Stimulated activated CD8-positive, alpha-beta memory T cell treated with anti-CD3 and anti-CD28 coated beads, Interleukin-4, amount 100 ng/mL, for 4 hours (primary cell): Measurements from ENCODE around the gene MEIKIN.

Experiments
- DNase-seq, 2 donors: peaks; one replicate each; pipeline ENCODE4 v3.0.0-alpha.2; 2020; ENCODE audit warnings: low read depth in 2 of 2, low spot score in 1 of 2

The MEIKIN gene

GRCh38 chr5:131974016-131974415 is 28.6 kb upstream of the MEIKIN start:
- DNase-seq, result no peak

DNA sequence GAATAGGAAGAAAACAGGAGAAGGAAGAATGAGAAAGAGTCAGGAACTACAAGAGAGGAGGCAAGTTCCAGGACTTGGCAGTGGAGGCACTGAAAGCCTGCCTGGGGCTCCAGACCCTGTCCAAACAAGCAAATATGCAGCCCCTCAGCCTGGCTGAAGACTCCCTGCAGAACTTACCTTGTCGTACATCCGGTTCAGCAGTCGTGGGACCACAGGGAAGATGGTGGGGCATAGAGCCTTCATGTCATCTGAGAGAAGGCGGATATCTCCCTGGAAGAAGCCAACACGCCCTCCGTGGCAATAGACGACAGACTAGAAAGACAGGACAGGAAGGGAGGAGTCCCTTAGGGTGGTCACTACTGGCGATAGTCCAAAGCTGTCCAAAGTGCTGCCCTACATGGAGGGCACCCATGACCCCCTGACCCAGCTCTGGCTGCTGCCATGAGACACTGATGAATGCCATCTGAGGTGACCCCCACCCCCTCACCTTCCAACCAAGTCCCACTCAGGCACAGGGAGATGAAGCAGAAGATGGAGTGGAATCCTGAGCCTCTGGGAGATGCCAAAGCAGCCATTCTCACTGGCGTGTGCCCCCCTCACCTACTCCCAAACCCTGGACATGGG is 27.7 kb upstream of the MEIKIN start:
- DNase-seq, result no peak

DNA sequence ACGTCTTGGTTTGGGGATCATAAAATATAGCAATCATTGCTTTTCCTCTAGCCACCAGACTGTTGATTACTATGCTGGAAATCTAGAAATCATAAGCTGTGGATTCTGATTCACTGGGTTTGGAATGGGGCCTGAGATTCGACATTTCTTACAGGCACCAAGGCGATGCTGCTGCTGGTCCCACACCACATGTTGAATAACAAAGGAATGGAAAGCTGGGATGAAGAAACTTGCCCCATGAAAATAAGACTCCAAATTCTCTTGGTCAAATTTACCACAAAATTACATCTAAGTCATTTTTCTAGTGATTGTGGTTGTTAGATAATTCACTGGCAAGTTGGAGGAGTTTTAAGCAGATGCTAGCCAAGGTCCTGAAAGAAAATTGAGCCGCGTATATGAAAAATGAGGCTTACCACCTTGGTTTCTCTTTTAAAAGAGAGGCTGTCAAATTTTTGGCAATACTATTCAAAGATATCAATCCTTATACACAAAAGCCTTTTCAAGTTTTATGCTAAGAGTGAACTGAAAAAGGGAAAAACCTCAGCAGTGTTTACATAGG is 23.0 kb upstream of the MEIKIN start:
- DNase-seq, result no peak

DNA sequence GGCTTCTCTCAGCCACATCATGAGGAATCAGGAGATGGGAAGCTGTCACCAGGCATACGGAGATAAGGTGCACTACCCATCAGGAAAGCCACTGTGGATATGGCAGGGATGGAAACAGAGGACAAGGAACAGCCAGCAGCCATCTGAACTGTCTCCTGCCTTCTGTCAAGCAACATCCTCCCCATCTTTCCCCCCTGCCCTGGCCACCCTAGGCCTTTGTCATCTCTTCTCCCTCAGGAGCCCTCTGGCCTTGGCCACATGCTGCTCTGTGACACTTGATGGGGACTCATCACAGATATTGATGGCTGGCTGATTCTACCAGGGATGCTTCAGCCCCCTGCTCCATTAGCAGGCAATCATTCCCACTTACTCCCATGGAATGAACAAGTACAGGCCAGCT is 21.1 kb upstream of the MEIKIN start:
- no peak for DNase-seq

DNA sequence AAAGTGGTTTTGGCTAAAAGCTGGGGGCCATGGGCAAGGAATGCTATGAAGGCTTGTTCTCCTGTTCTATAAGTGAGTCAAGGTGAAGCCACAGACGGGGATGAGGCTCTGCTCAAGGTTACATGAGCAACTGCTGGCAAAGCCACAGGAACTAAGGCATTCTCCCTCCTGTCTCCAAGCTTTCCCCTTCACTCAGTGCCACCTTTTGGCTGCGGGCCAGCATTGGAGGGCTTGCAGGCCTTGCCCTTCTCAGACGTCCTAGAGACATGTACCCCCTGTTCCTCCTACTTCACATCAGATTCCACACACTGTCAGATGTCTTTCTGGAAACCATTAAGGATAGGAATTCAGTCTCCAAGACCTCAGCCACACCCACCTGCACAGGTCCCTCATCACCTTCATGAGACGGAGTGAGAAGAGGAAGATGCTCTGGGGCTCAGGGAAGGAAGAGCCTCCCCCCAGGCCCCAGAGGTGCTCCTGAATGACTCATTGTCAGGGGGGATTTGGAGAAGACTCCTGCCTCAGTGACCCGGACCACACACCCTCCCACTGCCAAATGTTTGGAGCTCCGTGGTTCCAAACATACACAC is 20.5 kb upstream of the MEIKIN start:
- no peak for DNase-seq

GRCh38 chr5:131959906-131960305 is 14.4 kb upstream of the MEIKIN start:
- DNase-seq, result no peak

- no peak for DNase-seq
Measured at GRCh38 chr5:131959136-131959535, 13.7 kb upstream of the MEIKIN start.

- DNase-seq, result no peak
Measured at GRCh38 chr5:131957721-131958441, 12.4 kb upstream of the MEIKIN start.

DNA sequence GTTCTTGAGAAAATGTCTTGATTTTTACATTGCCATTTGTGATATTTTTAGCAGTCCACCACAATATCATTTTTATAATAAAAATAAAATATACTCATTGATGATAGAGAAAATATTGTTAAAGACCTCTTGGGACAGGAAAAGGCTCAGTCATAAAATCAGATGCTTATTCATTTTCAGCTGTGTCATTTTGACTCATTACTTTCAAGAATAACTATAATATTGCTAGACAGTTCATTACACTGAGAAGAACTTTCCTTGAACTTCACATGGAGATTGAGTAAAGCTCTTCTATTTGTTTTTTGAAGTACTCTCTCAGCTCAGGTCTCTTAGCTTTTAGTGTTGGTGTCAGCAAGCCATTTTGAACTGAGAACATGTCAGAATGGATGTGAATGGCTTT is 8.5 kb upstream of the MEIKIN start:
- DNase-seq, result no peak

- DNase-seq, result no peak
Measured at GRCh38 chr5:131952301-131952857, 6.9 kb upstream of the MEIKIN start.

DNA sequence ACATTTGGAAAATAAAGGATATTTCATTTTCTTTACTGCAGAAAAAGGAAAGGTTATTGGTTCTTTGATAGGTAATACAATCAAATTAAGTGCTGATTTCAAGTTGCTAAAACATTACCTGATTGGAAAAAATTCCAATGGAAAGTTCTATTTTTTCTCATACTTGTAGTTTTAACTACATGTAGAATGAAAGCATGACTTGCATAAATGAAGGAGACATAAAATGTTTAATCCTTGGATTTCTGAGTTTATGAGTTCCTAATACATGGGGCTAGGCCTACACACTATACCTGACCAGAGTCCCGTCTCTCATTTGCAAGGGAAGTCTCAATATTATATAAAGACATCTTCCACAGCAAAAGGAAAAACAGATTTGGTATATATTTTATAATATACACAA is 5.2 kb upstream of the MEIKIN start:
- no peak for DNase-seq

DNA sequence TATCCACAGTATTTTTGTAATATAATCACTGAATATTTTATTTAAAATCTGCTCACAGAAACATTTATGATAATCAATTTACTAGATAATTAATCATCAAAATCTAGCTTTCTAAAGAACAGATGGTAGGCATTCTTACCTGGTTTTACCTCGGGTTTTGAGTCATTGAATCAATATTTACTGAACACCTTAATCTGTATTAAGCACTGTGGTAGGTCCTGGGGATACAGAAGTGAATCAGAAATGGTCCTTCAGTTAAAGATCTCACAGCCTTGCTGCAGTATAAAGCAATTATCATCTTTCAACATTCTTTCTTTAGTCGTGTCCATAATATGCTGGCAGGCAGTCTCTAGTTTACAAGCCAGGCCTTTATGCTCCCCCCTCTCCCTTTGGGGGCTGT is 2.0 kb upstream of the MEIKIN start:
- DNase-seq, result no peak

- no peak for DNase-seq
Measured at GRCh38 chr5:131944702-131945550, 537 bp downstream of the MEIKIN start.

GRCh38 chr5:131943916-131944315 is 1.5 kb downstream of the MEIKIN start:
- no peak for DNase-seq

GRCh38 chr5:131942016-131942415 is 3.4 kb downstream of the MEIKIN start:
- DNase-seq, result no peak

DNA sequence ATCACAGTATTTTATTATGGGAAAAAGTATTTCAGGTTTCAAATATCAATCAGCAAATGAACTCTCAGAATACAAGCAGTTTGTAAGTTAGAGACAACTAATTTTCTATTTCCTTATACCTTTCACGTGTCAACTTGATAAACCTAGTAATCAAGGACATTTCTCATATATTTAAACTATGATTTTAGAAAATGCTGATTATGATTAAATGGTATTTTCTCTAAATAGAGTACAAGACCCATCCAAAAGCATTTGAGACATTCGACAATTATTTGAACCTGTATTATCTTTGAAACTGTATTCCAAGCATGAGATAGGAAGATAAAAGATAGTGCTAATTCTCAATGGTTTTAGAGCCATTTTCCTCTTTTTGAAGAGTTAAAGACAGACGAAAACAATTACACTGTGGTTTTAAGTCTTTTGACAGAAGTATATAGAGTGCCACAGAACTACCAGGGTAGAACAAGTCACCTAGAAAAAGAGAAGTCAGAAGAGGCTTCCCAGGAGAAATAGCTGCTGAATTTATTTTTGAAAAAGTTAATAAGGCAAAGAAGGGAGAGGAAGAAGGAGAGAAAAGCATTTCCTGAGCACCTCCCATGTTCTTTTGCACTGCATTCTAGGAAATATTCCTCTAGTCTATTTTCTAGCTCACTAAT is 5.6 kb downstream of the MEIKIN start:
- no peak for DNase-seq

DNA sequence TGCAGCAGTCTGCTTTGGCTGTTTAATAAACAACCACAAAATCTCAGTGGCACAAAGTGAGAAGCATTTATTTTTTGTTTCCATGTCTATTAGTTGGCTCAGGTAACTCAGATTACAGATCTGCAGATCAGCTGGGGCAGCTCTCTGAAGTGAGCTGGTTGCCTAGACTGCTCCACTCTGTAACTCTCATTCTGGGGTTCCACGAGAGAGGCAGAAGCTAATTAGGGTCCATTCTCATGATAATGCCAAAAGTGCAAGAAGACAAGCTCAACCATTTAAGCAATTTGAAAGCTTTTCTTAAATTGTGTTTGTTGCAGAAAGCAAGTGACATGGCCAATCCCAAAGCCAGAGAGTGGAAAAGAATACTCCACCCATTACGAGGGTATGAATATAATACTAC is 13.2 kb downstream of the MEIKIN start:
- DNase-seq, result no peak

DNA sequence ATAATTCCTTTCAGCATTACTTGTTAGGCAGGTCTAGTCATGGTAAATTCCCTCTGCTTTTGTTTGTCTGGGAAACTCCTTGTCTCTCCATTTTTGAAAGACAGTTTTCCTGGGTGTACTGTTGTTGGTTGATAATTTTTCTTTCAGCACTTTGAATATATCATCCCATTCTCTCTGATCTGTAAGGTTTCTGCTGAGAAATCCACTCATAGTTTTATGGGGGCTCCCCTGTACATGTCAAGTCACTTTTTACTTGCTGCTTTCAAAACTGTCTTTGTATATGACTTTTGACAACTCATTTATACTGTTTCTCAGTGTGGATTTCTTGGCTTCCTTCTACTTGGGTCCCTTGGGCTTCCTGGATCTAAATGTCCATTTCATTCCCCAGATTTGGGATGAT is 16.5 kb downstream of the MEIKIN start:
- DNase-seq, result no peak

- DNase-seq, result no peak
Measured at GRCh38 chr5:131926168-131926567, 19.3 kb downstream of the MEIKIN start.

DNA sequence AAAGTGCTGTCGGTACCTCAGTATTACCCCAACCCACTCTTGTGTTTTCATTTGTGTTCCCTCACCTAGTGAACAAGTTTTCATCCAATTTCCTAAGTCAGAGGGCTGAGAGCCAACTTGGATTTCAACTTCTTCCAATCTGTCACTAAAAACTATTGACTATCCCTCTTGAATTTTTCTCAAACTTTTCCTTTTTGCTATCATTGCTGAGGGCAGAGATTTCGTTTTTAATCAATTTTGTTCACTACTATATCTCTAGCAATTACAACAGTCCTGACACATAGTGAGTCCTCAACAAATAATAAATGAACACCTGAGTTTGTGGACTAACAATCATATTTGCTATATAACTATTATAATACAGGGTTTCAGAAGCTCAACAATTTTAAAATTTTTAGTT is 29.0 kb downstream of the MEIKIN start:
- no peak for DNase-seq

- DNase-seq, result no peak
Measured at GRCh38 chr5:131914472-131914871, 31.0 kb downstream of the MEIKIN start.
